Colonic mucosa (tissue), 4 donors: ENCODE measurements around the gene ERBB4. TPM values are rescaled to one million over a fixed set of nuclear protein-coding genes. Genes with fewer than 3 reads are reported as not detected.

ENCODE experiments used
- DNase-seq: peaks from one replicate; pipeline ENCODE4 v3.0.0-alpha.2; 2020
- H3K27ac ChIP-seq: fragments of 200-600 bp; one replicate; pipeline ENCODE4 v1.8.0; 2021
- H3K27me3 ChIP-seq: fragments of 200-600 bp; one replicate; pipeline ENCODE4 v1.8.0; 2021
- H3K36me3 ChIP-seq: fragments of 200-600 bp; one replicate; pipeline ENCODE4 v1.8.0; 2021
- H3K4me1 ChIP-seq: fragments of 200-600 bp; one replicate; pipeline ENCODE4 v1.8.0; 2021; ENCODE audit warnings: mild to moderate bottlenecking
- H3K4me3 ChIP-seq: fragments of 200-600 bp; one replicate; pipeline ENCODE4 v1.8.0; 2021
- H3K9ac ChIP-seq, 2 donors: one replicate each; pipeline ENCODE4 v1.7.0; 2013; ENCODE audit warnings: control low read depth in 2 of 2, low read depth in 2 of 2, low read length in 2 of 2
- H3K9me3 ChIP-seq: fragments of 200-600 bp; one replicate; pipeline ENCODE4 v1.8.0; 2021
- CTCF ChIP-seq: fragments of 200-600 bp; IDR thresholded peaks from one replicate; pipeline ENCODE4 v1.8.0; 2022; ENCODE audit warnings: antibody characterized with exemption, mild to moderate bottlenecking
- intact Hi-C: fragments of 100-400 bp; cut with DNase I; formaldehyde crosslinking; loops from one replicate; pipeline ENCODE4 v1.14.1; 2022
- total RNA-seq, 2 donors: library from RNA; stranded (reverse); fragmentation: NEBNext Ultra II Directional in 1 of 2; extraction: Animal tissue kit (Norgen Biotek cat#: 25700) in 1 of 2; gene quantifications; one replicate each; pipeline ENCODE4 v1.2.1, GENCODE V29; 2021
- donor health status: healthy.
- donor health status: DM: no; HTN: no; CAD: no.
- donor health status: DM: no; HTN: no; CAD: no.

ERBB4 gene
- total RNA-seq, 2 donors from 2014 or later: 0.05 to 0.07 TPM

DNA sequence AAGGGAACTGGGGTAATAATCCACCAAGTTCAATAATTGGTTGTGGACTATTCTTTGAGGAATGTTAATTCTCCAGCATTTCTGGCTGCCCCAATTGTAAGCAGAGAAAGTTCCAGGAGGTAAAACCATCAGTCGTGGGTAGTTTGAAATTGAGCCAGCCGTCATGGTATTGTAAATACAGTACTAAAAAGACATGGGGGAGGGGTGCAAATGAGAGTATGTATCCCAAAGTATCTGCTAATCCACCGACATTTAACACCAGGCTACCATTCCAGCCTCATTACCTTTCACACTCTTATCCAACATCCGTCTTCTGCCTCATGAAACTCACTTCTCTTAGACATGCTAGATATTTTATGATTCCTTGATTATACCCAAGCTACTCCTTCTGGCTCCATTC is 507.9 kb downstream of the ERBB4 start:
- H3K27ac ChIP-seq: no peak overlapping the region
- intact Hi-C loops: no loop called here

DNA sequence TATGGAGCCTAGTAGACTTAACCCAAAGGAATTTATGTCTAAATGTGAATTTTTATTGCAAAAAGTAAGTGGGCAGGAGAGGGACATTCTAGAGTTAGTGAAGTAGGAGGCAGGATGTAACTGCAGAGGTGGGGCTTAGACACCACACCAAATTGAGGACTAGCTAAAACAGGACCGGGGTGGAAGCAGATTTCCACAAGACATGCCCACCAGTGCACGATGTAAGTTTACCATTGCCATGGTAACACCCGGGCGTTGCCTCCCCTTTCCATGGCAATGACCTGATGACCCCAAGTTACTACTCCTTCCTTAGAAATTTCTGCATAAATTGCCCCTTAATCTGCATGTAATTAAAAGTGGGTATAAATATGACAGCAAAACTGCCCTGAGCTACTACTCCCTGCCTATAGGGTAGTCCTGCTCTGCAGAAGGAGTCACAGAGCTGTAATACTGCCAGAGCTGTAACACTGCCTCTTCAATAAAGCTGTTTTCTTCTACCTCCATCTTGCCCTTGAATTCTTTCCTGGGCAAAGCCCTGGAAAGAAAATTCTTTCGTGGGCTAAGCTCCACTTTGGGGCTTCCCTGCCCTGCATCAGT is 509.7 kb downstream of the ERBB4 start:
- no peak for TF ChIP-seq CTCF
- intact Hi-C loops: no loop called here
- no peaks in the 10 kb centered on the region for H3K4me1 ChIP-seq
- H3K36me3 ChIP-seq: no peaks in the 10 kb centered on the region
- no peaks in the 10 kb centered on the region for H3K9me3 ChIP-seq
- no peak overlapping the region for H3K27ac ChIP-seq
- H3K27me3 ChIP-seq: no peaks in the 10 kb centered on the region
- H3K9ac ChIP-seq: no peak overlapping the region
- DNase-seq: no peak
- no peak overlapping the region for H3K4me3 ChIP-seq

More for the DNA sequence above, 507.9 kb downstream of the ERBB4 start:
- no peaks in the 10 kb centered on the region for H3K36me3 ChIP-seq
- H3K4me3 ChIP-seq: no peak overlapping the region
- no peaks in the 10 kb centered on the region for H3K4me1 ChIP-seq
- H3K9me3 ChIP-seq: no peaks in the 10 kb centered on the region
- no peak overlapping the region for H3K9ac ChIP-seq
- no peaks in the 10 kb centered on the region for H3K27me3 ChIP-seq
- TF ChIP-seq CTCF: no peak
- DNase-seq: no peak

- no peak for DNase-seq
- no peak for TF ChIP-seq CTCF
- H3K4me3 ChIP-seq: no peak overlapping the region
These were observed 510.6 kb downstream of the ERBB4 start for GRCh38 chr2:212027681-212028628.

DNA sequence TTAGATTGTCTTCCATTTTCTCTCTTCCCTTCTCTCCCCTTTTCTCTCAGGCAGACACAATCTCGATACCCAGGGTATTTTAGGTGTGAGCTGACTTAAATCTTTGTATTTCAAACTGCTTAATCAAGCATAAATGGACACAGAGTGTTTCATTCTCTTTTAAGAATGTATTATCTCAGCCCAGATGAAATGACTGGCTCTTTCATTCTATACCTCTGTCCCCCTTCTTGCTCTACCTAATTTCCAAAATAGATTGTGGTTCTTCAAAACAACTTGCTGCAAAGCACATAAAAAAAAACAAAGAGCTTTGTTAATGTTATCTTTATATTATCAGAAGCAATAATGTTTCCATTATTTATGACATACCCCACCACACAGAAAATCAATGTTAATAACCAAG is 514.6 kb downstream of the ERBB4 start:
- H3K4me3 ChIP-seq: no peak overlapping the region
- H3K36me3 ChIP-seq: no peaks in the 10 kb centered on the region
- DNase-seq: no peak
- no peak overlapping the region for H3K27ac ChIP-seq
- TF ChIP-seq CTCF: no peak
- H3K9me3 ChIP-seq: no peaks in the 10 kb centered on the region
- H3K27me3 ChIP-seq: no peaks in the 10 kb centered on the region
- no peaks in the 10 kb centered on the region for H3K4me1 ChIP-seq
- H3K9ac ChIP-seq: no peak overlapping the region
- intact Hi-C loops: no loop called here

More at GRCh38 chr2:212027681-212028628, 510.6 kb downstream of the ERBB4 start:
- H3K36me3 ChIP-seq: no peaks in the 10 kb centered on the region
- H3K27me3 ChIP-seq: no peaks in the 10 kb centered on the region
- H3K9me3 ChIP-seq: no peaks in the 10 kb centered on the region
- H3K27ac ChIP-seq: no peak overlapping the region
- no peak overlapping the region for H3K9ac ChIP-seq
- intact Hi-C loops: no loop called here
- H3K4me1 ChIP-seq: no peaks in the 10 kb centered on the region

DNA sequence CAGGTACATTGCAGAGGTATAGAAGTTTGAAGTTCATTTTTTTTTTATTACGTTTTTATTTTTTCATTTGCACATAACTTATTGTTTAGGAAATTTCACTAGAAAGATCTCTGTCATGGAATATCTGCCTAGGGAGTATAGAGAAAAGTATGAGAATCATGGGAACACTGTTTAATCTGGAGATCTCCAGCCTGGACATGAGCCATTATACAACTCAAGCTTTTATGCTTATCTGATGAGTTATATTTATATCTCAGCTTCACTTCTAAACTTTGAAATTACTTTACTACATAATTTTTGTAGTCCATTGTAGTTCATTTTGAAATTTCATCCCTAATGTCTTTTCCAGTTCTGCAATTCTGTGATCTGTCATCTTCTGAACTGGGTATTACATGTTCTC is 515.6 kb downstream of the ERBB4 start:
- H3K27ac ChIP-seq: no peak overlapping the region
- H3K36me3 ChIP-seq: no peaks in the 10 kb centered on the region
- no peak overlapping the region for H3K9ac ChIP-seq
- no peak for DNase-seq
- no peaks in the 10 kb centered on the region for H3K9me3 ChIP-seq
- intact Hi-C loops: no loop called here
- no peak for TF ChIP-seq CTCF
- H3K4me3 ChIP-seq: no peak overlapping the region
- H3K4me1 ChIP-seq: no peaks in the 10 kb centered on the region
- no peaks in the 10 kb centered on the region for H3K27me3 ChIP-seq
